NOMO-1 treated with dmso at 0.1 percent for 144 hours (cell line): ENCODE results near the gene LRRC59.
"Not testable (repeated sequence)": the region's sequence is repeated elsewhere in the genome, so short reads cannot be mapped to it uniquely, and the experiment has no call there.

Experiments
- DNase-seq: peaks from one replicate; lab custom pipeline; 2025; ENCODE audit not compliant: unreplicated experiment; lab: John Stamatoyannopoulos, UW

LRRC59 gene

GRCh38 chr17:50348522-50349242 lies 48.6 kb downstream of the LRRC59 start:
- no peak for DNase-seq

GRCh38 chr17:50347894-50348291 lies 49.4 kb downstream of the LRRC59 start:
- DNase-seq = no peak

- no peak for DNase-seq
Observed at GRCh38 chr17:50347117-50347893, 50.0 kb downstream of the LRRC59 start.

GRCh38 chr17:50346313-50347116 lies 50.8 kb downstream of the LRRC59 start:
- DNase-seq = peak; percentile 16

- peak; percentile 71 for DNase-seq
Observed at GRCh38 chr17:50345432-50346312, 51.7 kb downstream of the LRRC59 start, which contains the start of gene XYLT2. TSS of gene XYLT2 (plus strand) at chr17:50346126. CDS start at chr17:50346141, 15 bp downstream.

- DNase-seq = peak; percentile 18
Observed at GRCh38 chr17:50344731-50345365, 52.5 kb downstream of the LRRC59 start.

- no peak for DNase-seq
Observed at GRCh38 chr17:50339381-50339780, 57.9 kb downstream of the LRRC59 start.

GRCh38 chr17:50338645-50339044 lies 58.7 kb downstream of the LRRC59 start:
- DNase-seq = no peak

- DNase-seq = no peak
Observed at GRCh38 chr17:50337956-50338355, 59.4 kb downstream of the LRRC59 start.

GRCh38 chr17:50333291-50334057 lies 63.8 kb downstream of the LRRC59 start:
- DNase-seq = not testable (repeated sequence)

GRCh38 chr17:50332196-50332595 lies 65.1 kb downstream of the LRRC59 start:
- DNase-seq = peak; percentile 2
